HG02885 (cell line): Measurements from ENCODE around the gene BCOR.

ENCODE experiments used
- ATAC-seq: cut with Tn5 transposase; IDR thresholded peaks from one replicate; pipeline ENCODE4 v1.9.1; 2021; ENCODE audit warnings: mild to moderate bottlenecking; ENCODE audit not compliant: unreplicated experiment, poor library complexity

Gene BCOR

GRCh38 chrX:40117715-40118285 lies 20.0 kb upstream of the BCOR start:
- no peak for ATAC-seq

- ATAC-seq: no peak
These were observed 19.2 kb upstream of the BCOR start for GRCh38 chrX:40116925-40117324.

GRCh38 chrX:40112996-40113395 lies 15.2 kb upstream of the BCOR start:
- ATAC-seq: no peak

- no peak for ATAC-seq
These were observed 14.1 kb upstream of the BCOR start for GRCh38 chrX:40111868-40112267.

GRCh38 chrX:40109288-40110008 lies 11.7 kb upstream of the BCOR start:
- no peak for ATAC-seq

- ATAC-seq: no peak
These were observed 11.2 kb upstream of the BCOR start for GRCh38 chrX:40108959-40109287.

- ATAC-seq: no peak
These were observed 10.6 kb upstream of the BCOR start for GRCh38 chrX:40108162-40108958.

GRCh38 chrX:40107291-40108161 lies 9.8 kb upstream of the BCOR start:
- ATAC-seq: no peak

GRCh38 chrX:40106676-40107290 lies 9.0 kb upstream of the BCOR start:
- ATAC-seq: no peak

GRCh38 chrX:40105835-40106675 lies 8.3 kb upstream of the BCOR start:
- ATAC-seq: no peak

- ATAC-seq: peak; percentile 51
These were observed 7.5 kb upstream of the BCOR start for GRCh38 chrX:40104985-40105834.

GRCh38 chrX:40104630-40104984 lies 6.8 kb upstream of the BCOR start:
- peak; percentile 37 for ATAC-seq

GRCh38 chrX:40103565-40104323 lies 6.0 kb upstream of the BCOR start:
- no peak for ATAC-seq

GRCh38 chrX:40102393-40103381 lies 4.9 kb upstream of the BCOR start:
- ATAC-seq: no peak

- no peak for ATAC-seq
These were observed 3.7 kb upstream of the BCOR start for GRCh38 chrX:40101430-40101802.

- ATAC-seq: no peak
These were observed 3.0 kb upstream of the BCOR start for GRCh38 chrX:40100537-40101429.
